Epithelial cell of prostate (primary cell): ENCODE results near the gene MTF1.
A peak's percentile ranks its signal among the peaks of the same experiment; 100 is the strongest.

Experiments
- DNase-seq: peaks from one replicate; pipeline ENCODE4 v3.0.0-alpha.2; 2011; ENCODE audit warnings: low read depth, low spot score
- H3K27ac ChIP-seq: fragments of 450-650 bp; 2 replicates; pipeline ENCODE4 v1.5.1; 2017; ENCODE audit warnings: mild to moderate bottlenecking

Gene MTF1

GRCh38 chr1:37839676-37840075 lies 19.7 kb downstream of the MTF1 start:
- no peak overlapping the region for H3K27ac ChIP-seq
- no peak for DNase-seq

- no peak overlapping the region for H3K27ac ChIP-seq
- no peak for DNase-seq
Observed at GRCh38 chr1:37836788-37837187, 22.6 kb downstream of the MTF1 start.

DNA sequence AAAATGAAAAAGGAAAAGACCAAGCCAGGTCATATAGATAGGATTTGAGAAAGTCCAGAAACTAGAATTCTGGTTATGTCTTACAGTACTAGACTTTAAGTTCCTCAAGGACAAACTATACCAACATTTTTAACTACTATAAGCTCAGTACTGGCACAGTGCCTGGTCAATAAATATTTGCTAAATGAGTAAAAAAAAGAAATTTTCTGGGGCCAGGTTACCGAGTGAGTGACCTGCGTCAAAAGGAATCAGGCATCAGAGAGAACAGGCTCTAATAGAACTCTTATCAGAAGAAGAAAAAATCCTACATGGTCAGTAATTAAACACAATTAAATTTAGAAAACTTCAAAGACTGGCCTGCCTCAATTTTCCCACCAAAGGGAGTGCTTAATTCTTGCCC lies 27.6 kb downstream of the MTF1 start:
- no peak overlapping the region for H3K27ac ChIP-seq

GRCh38 chr1:37831109-37831508 lies 28.3 kb downstream of the MTF1 start:
- H3K27ac ChIP-seq: no peak overlapping the region
- no peak for DNase-seq

More for the DNA sequence above, 27.6 kb downstream of the MTF1 start:
- DNase-seq: no peak

GRCh38 chr1:37828410-37829074 lies 30.9 kb downstream of the MTF1 start:
- H3K27ac ChIP-seq: peak overlapping the region; percentile 51
- DNase-seq: no peak

- H3K27ac ChIP-seq: peak overlapping the region; percentile 15
- DNase-seq: no peak
Observed at GRCh38 chr1:37825506-37825905, 33.9 kb downstream of the MTF1 start.

GRCh38 chr1:37824001-37824400 lies 35.4 kb downstream of the MTF1 start:
- no peak for DNase-seq
- H3K27ac ChIP-seq: peak overlapping the region; percentile 17

DNA sequence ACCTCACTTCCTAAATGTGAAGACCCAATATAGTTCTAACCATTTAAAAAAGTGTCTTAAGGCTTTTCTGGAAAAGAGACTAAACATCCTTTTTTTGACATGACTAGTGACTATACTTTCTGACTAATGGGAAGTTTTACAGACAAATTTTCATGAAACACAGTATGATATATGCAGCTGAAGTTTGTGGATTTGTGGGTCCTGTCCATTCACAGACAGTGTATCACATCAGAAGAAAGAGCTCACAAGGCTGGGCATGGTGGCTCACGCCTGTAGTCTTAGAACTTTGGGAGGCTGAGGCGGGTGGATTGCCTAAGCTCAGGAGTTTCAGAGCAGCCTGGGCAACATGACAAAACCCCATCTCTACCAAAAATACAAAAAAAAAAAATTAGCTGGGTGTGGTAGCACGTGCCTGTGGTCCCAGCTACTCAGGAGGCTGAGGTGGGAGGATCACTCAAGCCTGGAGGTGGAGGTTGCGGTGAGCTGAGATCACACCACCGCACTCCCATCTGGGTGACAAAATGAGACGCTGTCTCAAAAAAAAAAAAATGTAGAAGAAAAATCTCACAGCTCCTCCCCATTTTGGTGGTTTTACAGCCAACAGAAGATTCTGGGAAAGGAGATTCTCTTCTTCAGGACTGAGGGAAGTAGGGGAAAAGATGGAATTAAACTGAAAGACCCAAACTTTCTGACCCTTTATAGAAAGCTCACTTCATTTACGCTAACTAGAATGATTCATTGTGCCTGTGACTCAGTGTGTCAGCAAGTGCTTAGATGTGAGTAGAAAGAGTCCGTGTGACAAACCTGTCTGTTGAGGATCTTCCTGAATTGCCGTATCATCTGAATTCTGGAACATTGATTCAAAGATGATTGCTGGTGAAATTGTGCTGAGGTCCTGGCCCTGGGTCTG lies 36.2 kb downstream of the MTF1 start:
- H3K27ac ChIP-seq: peak overlapping the region; percentile 17
- DNase-seq: no peak

DNA sequence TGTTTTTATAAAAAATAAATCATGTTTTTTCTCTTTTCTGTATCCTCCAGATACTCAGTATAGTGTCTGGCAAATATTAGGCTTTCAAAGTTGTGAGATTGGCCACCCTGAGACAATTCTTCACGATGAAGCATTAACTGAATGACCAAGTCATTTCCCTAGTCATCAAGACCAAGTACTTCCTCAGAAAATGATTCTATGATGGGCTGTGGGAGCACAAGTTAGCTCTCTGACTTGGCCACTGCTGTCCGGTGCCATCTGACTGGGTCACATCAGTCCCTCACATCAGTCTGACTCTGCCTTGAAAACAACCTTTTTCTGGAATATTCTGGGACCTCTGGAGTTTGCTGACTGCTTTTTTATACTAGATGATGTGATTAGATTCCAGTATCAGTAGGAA lies 37.9 kb downstream of the MTF1 start:
- no peak overlapping the region for H3K27ac ChIP-seq
- DNase-seq: no peak

DNA sequence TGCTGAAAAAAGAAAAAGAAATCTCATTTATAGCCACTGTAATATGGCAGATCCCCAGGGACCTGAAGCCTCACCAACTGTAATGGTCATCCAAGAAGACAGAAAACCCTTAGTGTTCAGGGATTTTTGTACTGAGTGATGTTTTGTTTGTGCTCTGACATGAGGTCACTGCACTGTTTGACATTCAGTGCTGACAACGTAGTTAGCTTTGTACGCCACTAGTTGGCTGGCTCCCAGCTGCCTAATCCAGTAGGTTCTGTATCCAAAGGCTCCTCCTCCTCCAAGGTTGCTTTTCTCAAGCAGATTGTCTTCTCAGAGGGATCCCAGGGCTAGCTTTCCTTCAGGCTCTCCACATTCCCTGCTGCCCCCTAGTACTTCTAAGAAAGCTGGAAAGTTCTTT lies 41.9 kb downstream of the MTF1 start:
- H3K27ac ChIP-seq: no peak overlapping the region
- no peak for DNase-seq

- no peak for DNase-seq
- no peak overlapping the region for H3K27ac ChIP-seq
Observed at GRCh38 chr1:37814252-37814651, 45.1 kb downstream of the MTF1 start.

DNA sequence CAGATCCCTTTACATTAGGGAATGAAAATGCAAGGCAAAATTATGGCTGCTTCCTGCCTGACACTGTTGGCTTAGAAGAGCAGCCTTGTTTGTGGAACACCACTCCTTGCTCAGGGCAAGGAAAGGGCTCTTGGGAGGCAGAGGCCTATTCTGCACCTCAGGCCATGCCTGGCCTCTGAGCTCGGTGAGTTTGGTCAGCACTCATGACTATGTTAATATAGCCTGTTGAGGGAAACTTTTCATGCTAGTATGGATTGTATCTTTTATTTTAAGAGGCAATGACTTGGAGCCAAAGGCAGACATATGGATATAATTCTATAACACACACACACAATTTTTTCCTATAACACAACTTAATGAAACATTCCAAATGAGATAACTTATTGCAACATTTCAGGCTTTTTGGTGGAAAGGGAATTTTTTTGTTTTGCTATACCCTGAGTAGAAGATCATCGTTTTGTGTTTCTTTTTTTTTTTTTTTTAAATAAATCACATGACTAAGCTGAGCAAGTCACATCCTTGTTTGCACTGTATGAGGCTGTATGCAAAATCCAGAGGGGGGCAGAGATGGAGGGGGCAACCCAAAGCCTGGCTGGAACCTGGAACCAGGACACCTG lies 45.8 kb downstream of the MTF1 start:
- H3K27ac ChIP-seq: no peak overlapping the region
- no peak for DNase-seq

GRCh38 chr1:37811027-37811655 lies 48.3 kb downstream of the MTF1 start:
- DNase-seq: no peak
- peak overlapping the region; percentile 94 for H3K27ac ChIP-seq

GRCh38 chr1:37809942-37810341 lies 49.5 kb downstream of the MTF1 start:
- DNase-seq: no peak
- H3K27ac ChIP-seq: peak overlapping the region; percentile 94

DNA sequence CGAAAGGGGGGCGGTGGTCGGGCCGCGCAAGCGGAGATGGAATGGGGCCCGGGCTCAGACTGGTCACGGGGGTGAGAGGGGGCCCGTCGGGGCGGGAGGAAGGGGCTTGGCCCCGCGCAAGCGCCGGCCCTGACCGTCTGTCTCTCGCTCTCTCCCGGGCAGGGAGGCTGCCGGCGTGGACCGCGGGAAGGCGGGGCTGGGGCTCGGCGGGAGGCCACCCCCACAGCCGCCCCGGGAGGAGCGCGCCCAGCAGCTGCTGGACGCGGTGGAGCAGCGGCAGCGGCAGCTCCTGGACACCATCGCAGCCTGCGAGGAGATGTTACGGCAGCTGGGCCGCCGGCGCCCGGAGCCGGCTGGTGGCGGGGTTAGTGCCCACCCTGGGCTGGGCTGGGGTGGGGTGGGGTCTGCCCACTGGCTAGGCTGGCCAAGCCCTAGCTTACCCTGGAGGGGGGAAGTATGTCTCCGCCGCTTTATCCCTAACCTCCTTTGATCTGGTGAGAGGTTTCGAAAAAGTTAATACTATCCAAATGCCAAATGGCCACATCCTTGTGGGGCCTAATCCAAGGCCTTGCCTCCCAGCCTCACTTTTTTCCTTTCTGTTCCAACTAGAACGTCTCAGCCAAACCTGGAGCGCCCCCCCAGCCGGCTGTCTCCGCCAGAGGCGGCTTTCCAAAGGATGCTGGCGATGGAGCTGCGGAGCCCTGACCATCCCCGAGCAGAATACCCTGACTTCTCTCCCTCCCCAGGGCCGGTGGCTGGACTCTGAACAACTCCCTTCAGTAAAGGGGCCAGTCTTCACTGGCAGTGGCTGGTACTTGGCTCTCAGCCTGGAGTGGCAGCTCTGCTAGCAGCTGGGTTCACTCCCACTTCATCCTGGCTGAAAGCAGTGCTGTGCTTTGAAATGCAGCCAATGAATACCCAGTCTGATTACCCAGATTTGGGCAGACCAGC lies 50.7 kb downstream of the MTF1 start:
- peak overlapping the region; percentile 94 for H3K27ac ChIP-seq
- no peak for DNase-seq

GRCh38 chr1:37807555-37808368 lies 51.6 kb downstream of the MTF1 start, which contains the start of the genes C1orf122 and YRDC:
Gene C1orf122 (plus strand): TSS chr1:37807790. CDS start chr1:37808405, 615 bp downstream.
Gene YRDC (minus strand): TSS chr1:37808208. CDS start chr1:37808180, 28 bp downstream.
- peak; percentile 76 for DNase-seq
- peak within 1 kb of the TSS; percentile 94 for H3K27ac ChIP-seq

DNA sequence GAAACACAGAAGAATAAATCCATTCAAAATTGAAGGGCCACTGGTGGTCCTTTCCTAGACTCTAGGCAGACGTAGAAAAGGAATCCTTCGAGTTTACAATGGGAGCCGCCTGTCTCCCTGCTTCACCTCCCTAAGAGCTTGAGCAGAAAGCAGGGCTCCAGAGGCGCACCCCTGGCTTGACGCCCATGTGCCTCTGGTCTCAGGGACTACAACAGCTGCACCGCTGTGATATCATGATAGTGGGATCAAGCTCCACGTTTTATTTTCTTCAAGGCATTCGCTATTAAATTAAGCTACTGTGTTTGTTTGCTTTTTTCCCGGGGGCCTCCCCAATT lies 52.2 kb downstream of the MTF1 start:
- DNase-seq: no peak
- H3K27ac ChIP-seq: peak overlapping the region; percentile 94

GRCh38 chr1:37802439-37802838 lies 57.0 kb downstream of the MTF1 start:
- H3K27ac ChIP-seq: no peak overlapping the region
- DNase-seq: no peak
